Epithelial cell of esophagus (primary cell): ENCODE results near the gene HDAC9.
A peak's percentile ranks its signal among the peaks of the same experiment; 100 is the strongest.

Experiments used
- DNase-seq: peaks from one replicate; pipeline ENCODE4 v3.0.0; 2010; ENCODE audit warnings: low read depth
- H3K4me3 ChIP-seq: 2 replicates; pipeline ENCODE4 v1.5.1; 2011; ENCODE audit warnings: mild to moderate bottlenecking, low read length, control low read depth
- TF ChIP-seq, protein P1 (sequence below): IDR thresholded peaks from 2 replicates; pipeline ENCODE4 v1.5.1; 2011; ENCODE audit warnings: low read depth, mild to moderate bottlenecking, low read length, control low read depth, inconsistent platforms; ENCODE audit not compliant: insufficient read depth; ENCODE audit errors: missing control alignments

HDAC9 gene

DNA sequence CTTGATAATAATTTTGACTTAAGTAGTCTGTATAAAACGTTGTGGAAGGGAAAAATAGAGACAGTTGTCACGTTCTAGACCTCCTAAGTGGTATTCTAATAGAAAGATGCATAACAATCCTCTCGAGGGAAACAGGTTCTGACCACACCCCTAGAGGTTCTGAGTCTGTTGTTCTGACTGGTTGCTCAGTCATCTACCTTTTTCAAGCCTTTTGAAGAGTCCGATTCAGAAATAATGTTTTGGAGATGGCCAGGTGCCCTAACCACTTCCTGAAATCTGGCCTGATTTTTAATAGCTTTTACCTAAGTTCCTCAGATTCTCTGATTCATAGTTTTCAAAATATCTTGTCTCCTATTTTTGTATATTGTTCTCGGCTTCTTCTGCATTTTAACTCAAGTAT is 175.6 kb downstream of the HDAC9 start:
- DNase-seq = peak; percentile 37
- TF ChIP-seq, protein P1, sequence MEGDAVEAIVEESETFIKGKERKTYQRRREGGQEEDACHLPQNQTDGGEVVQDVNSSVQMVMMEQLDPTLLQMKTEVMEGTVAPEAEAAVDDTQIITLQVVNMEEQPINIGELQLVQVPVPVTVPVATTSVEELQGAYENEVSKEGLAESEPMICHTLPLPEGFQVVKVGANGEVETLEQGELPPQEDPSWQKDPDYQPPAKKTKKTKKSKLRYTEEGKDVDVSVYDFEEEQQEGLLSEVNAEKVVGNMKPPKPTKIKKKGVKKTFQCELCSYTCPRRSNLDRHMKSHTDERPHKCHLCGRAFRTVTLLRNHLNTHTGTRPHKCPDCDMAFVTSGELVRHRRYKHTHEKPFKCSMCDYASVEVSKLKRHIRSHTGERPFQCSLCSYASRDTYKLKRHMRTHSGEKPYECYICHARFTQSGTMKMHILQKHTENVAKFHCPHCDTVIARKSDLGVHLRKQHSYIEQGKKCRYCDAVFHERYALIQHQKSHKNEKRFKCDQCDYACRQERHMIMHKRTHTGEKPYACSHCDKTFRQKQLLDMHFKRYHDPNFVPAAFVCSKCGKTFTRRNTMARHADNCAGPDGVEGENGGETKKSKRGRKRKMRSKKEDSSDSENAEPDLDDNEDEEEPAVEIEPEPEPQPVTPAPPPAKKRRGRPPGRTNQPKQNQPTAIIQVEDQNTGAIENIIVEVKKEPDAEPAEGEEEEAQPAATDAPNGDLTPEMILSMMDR = no peak
- H3K4me3 ChIP-seq = no peak overlapping the region

- no peak overlapping the region for H3K4me3 ChIP-seq
- TF ChIP-seq, protein P1 = no peak
- no peak for DNase-seq
Measured at GRCh38 chr7:18675579-18675978, 180.0 kb downstream of the HDAC9 start.

DNA sequence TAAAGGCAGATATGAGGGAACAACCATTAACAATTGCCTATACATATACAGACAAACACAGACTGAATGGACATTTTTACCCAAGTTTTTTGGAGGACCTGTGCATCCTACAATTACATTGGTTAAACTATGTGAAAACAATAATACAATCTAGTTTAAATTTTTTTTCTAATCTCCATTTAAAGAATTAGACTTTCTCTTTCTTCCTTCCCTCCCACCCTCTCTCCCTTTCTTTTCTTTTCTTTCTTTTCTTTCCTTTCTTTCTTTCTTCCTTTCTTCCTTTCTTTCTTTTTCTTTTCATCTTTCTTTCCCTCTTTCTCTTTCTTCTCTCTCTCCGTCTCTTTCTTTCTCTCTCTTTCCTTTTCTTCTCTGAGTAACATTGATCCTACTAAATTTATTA is 183.7 kb downstream of the HDAC9 start:
- no peak overlapping the region for H3K4me3 ChIP-seq
- TF ChIP-seq, protein P1 = no peak
- no peak for DNase-seq

GRCh38 chr7:18680576-18680975 is 185.0 kb downstream of the HDAC9 start:
- no peak for DNase-seq
- TF ChIP-seq, protein P1 = no peak
- no peak overlapping the region for H3K4me3 ChIP-seq

- DNase-seq = no peak
- H3K4me3 ChIP-seq = no peak overlapping the region
- TF ChIP-seq, protein P1 = no peak
Measured at GRCh38 chr7:18684916-18685315, 189.4 kb downstream of the HDAC9 start.

DNA sequence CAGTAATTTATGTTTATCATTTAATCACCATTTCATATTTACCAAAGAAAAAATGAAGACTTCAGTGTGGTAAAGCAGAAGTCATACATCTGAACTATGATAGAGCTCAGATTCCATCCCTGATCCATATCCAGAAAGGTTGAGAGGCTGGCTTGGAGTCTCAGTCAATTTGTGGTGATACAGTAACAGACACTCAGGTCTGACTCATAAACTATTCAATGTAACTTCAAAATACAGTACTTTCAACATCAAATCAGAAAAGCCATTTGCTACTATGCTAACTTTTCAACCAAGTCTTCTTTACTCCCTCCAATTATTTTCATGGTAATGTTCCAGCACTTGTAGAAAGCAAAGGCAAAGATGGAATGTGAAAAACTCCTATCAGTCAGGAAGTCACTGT is 190.4 kb downstream of the HDAC9 start:
- TF ChIP-seq, protein P1 = no peak
- peak; percentile 21 for DNase-seq
- H3K4me3 ChIP-seq = no peak overlapping the region

DNA sequence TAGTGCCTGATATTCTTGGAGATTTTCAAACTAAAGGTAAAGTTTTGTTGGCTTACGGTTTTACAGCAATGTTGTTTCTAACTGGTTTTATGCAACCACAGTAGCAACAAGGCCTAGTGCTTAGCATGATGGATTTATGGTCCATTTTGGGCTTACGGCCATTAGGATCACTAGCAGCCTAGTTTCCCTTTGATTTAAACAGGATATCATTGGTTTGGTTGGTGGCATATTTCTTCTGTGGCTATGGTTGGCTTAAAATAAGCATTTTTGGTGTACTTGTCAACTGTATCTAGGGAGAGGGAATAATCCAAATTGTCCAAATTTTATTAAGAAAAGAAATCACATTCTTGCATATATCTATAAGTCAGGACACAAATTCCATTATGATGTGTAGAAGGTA is 194.0 kb downstream of the HDAC9 start:
- TF ChIP-seq, protein P1 = no peak
- no peak for DNase-seq
- no peak overlapping the region for H3K4me3 ChIP-seq
